Activated CD4-positive, alpha-beta T cell treated with anti-CD3 and anti-CD28 coated beads, Interleukin-2, amount 50 U/mL, for 16 hours (primary cell): ENCODE results near the gene RBM43.

Source experiments
- DNase-seq: peaks from one replicate; pipeline ENCODE4 v3.0.0-alpha.2; 2020

The RBM43 gene

DNA sequence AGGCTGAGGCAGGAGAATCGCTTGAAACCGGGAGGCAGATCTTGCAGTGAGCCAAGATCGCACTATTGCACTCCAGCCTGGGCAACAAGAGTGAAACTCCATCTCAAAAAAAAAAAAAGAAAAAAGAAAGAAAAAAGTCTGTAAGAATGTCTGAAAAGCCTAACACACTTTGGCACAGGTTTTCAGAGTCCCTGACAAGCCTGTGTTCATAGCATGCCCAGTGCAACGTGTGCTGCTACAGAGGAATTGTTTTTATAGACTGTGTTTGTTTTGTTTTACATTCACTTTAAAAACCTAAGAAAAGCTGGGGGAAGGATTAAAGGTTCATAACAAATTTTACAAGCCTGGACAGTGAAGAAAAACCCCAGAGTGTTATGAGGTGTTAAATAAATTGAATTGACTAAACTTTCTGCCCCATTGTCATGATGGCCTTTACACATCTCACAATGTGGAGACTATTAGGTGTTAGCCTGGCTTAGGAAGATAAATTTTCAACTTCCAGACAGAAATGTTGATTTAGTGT is 55.2 kb downstream of the RBM43 start:
- DNase-seq = no peak

DNA sequence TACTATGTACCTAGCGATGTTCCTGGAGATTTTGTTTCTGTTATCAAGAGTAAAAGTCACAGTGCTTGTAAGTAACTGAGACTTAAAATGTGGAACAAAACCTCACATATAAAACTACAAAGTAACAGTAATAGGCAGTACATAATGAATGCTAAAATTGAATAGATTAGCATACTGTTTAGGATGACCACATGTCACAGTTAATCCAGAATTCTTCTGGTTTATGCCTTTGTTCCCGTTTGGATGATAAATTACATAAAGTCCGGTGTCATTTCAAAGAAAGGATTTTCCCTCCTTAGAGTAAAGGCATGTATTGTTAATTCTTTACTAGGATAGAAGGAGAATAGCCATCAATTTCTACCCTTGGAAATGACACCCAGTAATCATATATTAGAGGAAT is 56.1 kb downstream of the RBM43 start:
- no peak for DNase-seq

- no peak for DNase-seq
These were observed 56.9 kb downstream of the RBM43 start for GRCh38 chr2:151204756-151205155.

DNA sequence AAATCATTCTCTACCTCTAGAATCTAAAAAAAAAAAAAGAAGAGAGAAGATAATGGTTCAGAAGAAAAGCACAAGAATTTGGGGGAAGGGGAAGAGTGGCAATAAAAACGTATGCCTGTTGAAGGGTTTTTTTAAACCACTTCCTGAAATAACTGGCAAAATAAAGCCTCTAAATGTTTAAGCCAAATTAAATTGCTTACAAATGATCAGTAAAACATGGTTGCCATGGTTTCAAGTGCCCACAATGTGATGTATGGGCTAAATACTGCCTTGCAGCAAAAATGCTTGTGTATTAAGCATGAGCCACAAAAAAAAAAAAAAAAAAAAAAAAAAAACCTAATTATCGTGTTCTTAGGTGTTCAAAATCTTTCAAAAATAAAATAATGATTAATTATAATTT is 60.8 kb downstream of the RBM43 start:
- no peak for DNase-seq

DNA sequence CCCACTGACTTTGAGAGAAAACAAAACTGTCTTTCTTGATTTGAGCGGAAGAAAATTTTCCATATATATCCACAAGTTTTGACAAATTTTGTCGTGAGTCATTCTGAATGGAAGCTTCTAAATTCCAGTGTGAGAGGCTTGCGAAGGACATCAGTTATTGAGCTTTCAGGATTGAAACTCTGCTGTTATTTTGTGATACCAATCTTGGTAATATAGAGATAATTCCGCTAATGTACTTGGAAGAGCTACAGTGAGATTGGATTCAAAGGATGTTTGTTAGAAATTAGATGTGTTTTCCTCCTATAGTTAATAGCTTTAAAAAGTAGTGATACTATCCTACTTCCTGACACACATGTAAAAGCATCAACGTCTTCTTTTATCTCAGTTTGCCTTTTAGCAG is 61.4 kb downstream of the RBM43 start:
- DNase-seq = no peak

DNA sequence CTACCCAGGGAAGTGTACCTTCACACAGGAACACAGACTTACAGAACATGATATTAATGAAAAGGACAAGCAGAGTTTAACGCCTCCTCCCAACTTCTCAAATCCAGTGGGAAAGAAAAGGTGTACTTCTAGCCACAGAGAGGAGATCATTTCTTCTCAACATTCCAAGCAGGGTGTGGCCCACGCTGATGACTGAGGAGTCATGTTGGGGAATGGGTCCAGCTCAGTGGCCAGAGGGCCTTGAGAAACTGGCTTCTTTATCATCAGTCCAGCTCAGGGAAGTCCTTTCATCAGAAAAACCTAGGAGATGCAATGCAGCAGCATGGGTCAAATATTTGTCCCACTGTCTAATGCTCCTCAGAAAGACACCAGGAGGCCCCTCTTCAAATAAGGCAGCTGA is 63.0 kb downstream of the RBM43 start:
- DNase-seq = no peak
